Epithelial cell of esophagus (primary cell): ENCODE data around the gene ARHGEF7.
A peak's percentile ranks its signal among the peaks of the same experiment; 100 is the strongest.

Source experiments
- DNase-seq: peaks from one replicate; pipeline ENCODE4 v3.0.0; 2010; ENCODE audit warnings: low read depth
- H3K4me3 ChIP-seq: 2 replicates; pipeline ENCODE4 v1.5.1; 2011; ENCODE audit warnings: mild to moderate bottlenecking, low read length, control low read depth
- CTCF ChIP-seq: IDR thresholded peaks from 2 replicates; pipeline ENCODE4 v1.5.1; 2011; ENCODE audit warnings: low read depth, mild to moderate bottlenecking, low read length, control low read depth, inconsistent platforms; ENCODE audit not compliant: insufficient read depth; ENCODE audit errors: missing control alignments

The ARHGEF7 gene

GRCh38 chr13:111344471-111345191 lies 229.5 kb downstream of the ARHGEF7 start:
- H3K4me3 ChIP-seq, result no peak overlapping the region
- peak; percentile 24 for TF ChIP-seq CTCF
- peak; percentile 20 for DNase-seq

GRCh38 chr13:111345682-111346081 lies 230.6 kb downstream of the ARHGEF7 start:
- H3K4me3 ChIP-seq, result no peak overlapping the region
- no peak for DNase-seq
- no peak for TF ChIP-seq CTCF

- H3K4me3 ChIP-seq, result no peak overlapping the region
- TF ChIP-seq CTCF, result no peak
- DNase-seq, result no peak
Observed at GRCh38 chr13:111346101-111346680, 231.1 kb downstream of the ARHGEF7 start.

GRCh38 chr13:111347438-111347837 lies 232.3 kb downstream of the ARHGEF7 start:
- no peak for TF ChIP-seq CTCF

GRCh38 chr13:111353508-111353907 lies 238.4 kb downstream of the ARHGEF7 start:
- H3K4me3 ChIP-seq, result no peak overlapping the region
- no peak for TF ChIP-seq CTCF
- DNase-seq, result no peak

More at GRCh38 chr13:111347438-111347837, 232.3 kb downstream of the ARHGEF7 start:
- H3K4me3 ChIP-seq, result no peak overlapping the region
- no peak for DNase-seq

GRCh38 chr13:111354789-111355188 lies 239.7 kb downstream of the ARHGEF7 start:
- H3K4me3 ChIP-seq, result no peak overlapping the region
- no peak for DNase-seq
- TF ChIP-seq CTCF, result no peak
